VCaP (cell line): ENCODE results near the gene BHLHE41.

ENCODE experiments used
- H3K27ac ChIP-seq: fragments of 450-650 bp; 2 replicates; pipeline ENCODE4 v1.5.1; 2017
- TF ChIP-seq, protein P1 (sequence below): fragments of 450-650 bp; conservative IDR thresholded peaks from 2 replicates; pipeline ENCODE4 v1.5.1; 2017; ENCODE audit warnings: mild to moderate bottlenecking, moderate library complexity

The BHLHE41 gene

DNA sequence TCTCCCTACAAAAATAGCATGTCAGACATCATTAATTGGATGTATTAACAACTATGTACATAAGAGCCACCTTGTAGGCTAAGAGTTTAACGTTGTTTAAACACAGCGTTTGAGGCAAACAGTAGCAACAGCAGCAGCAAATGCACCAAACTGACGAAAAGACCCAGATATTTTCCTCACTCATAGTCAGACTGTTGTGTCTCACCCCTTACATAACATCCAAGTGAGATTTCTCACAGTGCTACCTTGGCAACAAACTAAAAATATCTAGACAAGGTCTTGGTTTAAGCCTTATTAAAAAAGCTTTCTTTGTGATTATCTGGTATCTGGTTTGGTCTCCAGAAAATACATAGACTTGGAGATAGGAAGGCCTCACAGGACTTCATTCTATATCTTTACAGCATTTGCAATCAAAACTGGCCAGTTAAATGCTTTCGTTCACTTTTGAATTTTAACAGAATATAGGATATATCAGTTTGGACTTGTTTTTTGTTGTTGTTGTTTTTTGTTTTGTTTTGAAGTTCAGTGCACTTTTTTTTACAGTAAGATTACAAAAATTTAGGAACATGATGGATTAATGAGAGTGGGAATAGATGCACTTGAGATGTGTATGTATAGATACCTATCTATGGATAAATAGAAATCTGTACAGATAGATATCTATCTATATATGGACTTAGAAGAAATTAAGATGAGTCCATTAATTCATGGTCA lies 4.1 kb downstream of the BHLHE41 start:
- TF ChIP-seq, protein P1, sequence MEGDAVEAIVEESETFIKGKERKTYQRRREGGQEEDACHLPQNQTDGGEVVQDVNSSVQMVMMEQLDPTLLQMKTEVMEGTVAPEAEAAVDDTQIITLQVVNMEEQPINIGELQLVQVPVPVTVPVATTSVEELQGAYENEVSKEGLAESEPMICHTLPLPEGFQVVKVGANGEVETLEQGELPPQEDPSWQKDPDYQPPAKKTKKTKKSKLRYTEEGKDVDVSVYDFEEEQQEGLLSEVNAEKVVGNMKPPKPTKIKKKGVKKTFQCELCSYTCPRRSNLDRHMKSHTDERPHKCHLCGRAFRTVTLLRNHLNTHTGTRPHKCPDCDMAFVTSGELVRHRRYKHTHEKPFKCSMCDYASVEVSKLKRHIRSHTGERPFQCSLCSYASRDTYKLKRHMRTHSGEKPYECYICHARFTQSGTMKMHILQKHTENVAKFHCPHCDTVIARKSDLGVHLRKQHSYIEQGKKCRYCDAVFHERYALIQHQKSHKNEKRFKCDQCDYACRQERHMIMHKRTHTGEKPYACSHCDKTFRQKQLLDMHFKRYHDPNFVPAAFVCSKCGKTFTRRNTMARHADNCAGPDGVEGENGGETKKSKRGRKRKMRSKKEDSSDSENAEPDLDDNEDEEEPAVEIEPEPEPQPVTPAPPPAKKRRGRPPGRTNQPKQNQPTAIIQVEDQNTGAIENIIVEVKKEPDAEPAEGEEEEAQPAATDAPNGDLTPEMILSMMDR, result no peak
- peak overlapping the region; percentile 95; the same call in 1 of the 2 replicates for H3K27ac ChIP-seq

DNA sequence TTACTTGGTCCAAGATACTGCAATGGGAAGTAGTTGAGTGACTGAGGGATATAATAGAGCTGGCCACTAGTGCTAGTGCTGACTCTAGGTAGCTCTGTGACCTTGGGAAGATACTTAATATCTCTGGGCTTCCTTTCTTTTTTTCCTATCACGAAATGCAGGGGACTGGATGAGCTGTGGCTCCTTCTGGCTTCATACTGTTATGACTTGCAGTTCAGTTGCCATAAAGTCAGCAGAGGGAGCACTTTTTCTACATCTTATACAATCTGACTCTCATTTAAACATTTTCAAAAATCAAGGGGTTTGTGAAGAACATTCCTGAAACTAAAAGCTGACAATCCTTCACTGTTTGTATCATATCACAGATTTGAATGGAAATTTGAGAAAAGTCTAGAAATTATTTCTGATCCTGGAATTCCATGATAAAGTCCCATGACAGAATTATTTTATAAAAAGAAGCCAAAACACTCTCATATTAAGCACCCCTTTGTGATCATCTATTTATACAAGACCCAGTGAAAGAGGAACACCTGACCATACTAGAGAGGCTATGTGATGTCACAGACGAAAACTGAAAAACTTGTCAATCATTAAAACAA lies 5.3 kb downstream of the BHLHE41 start:
- TF ChIP-seq, protein P1, result peak; percentile 80
- no peak overlapping the region for H3K27ac ChIP-seq

DNA sequence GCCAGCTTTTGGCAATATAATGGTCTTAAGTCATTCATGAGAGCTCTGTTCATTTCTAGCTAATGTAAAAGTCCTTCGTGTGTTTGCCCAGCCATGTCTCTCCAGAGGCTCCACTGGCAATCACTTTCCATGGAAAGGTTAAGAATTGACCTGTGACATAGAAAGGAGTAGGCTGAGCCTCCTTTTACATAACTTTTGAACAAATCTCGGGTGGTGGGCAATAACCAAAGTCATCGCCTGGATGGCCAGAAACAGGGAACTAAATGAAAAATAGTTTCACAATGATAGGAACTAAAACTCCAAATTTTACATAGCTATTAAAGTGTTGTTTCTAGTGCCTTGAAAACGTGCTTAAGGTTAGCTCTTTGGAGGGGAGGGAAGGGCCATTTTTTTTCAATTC lies 6.5 kb downstream of the BHLHE41 start:
- H3K27ac ChIP-seq, result no peak overlapping the region
- TF ChIP-seq, protein P1, result no peak

DNA sequence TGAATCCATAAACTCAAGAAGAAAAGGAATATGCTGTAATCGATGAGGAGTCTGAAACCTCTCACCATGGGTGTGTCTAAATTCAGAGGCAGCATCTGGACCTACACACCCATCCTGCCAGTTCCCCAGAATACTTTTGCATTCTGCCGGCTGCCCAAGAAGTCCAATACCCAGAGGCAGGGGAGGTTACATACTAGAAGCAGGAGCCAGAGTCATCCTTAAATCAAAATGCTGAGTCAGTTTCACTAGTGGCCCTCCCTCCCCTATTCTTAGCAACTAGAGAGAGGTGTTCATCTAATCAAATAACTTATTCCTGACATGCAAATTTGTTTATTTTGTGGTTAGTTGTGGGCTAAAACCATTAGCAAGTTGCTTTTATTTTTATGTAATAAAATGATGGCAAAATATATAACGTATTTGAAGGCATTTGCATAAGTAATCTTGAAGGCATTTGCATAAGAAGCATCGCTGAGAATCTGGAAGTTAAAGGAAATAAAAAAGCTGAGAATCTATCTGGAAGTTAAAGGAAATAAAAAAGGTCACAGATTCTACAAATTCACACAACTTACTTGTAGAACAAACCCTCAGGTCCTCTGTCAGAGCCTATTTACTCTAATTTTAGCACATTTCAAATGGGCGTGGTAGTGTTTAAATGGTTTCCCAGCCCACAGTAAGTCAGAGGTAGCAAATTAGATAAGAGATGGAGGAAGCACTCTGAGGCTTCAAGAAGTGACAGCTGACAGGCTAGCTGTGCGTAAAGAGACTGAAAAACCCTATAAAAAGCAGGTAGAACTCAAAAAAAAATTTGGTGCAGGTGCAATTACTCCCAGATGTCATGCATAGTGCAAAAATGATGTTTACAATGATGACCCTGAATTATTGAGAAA lies 7.8 kb downstream of the BHLHE41 start:
- TF ChIP-seq, protein P1, result no peak

DNA sequence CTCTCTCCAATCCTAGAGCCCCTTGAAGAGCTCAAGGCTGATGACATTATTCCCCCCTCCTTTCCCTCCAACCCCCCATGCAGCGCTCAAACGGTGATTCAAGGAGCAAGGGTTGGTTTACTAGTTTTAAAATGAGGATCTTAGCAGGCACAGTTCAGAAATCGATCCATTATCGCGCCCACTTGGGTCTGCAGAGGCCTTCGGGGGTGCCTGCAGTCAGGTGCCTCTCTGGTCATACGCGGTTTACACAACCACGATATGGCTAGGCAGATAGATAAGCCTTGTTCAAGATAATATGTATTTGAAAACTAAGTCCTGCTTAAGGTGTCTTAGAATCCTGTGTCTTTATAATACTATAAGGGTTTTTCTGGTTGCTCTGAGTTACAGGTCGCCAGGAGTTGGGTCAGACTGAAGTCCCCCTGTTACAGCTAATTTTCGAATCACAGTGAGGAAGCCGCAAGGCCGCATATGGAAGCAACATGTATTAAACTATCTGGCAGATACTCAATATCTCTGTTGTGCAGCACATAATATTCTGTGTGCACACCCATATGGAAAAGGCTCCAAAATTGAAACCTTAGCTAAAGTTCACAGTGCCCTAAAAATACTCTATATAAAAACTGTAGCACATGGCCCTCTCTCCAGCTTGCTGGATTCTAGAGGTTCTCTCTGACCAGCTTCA lies 10.0 kb downstream of the BHLHE41 start:
- TF ChIP-seq, protein P1, result no peak
- peak overlapping the region; percentile 92 for H3K27ac ChIP-seq

More for the DNA sequence above, 7.8 kb downstream of the BHLHE41 start:
- no peak overlapping the region for H3K27ac ChIP-seq

DNA sequence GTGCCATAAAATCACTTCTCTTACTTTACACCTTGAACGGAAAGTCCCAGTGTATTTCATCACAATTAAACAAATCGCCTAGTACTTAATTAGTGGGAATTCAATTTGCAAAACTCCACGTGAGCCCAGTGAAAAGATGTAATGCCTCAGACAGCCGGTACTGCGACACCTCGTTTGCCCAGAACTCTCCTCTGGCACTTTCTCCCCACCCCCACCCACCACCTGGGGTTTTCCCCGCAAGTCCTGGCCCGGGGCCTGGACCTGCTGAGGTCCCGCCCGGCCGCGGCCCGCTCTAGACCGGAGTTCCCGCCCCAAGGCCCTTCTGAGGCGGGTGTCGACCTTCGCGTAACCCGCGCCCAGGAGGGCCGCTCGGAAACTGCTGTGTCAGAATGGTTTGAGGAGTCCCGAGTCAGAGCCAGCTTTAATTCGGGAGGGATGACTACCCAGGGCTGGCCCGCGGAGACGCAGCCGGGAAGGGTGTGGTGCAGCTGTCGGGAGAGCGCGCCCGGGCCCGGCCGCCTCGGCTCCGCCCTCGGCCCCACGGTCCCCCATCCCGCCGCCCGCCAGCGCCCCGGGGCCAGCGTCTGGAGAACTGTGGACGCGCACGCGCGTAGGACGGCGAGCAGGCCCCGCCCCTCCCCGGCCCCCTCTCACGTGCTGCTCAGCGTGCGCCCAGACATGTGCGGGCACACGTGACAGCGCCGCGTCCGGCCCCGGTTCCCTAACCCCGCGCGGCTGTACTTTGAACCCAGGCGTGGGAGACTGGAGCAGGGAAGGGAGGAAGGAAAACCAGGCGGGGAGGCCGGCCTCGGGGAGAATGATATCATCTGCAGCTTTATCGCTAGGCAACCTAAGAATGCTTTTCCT lies 10.8 kb downstream of the BHLHE41 start:
- TF ChIP-seq, protein P1, result peak; percentile 59
- peak overlapping the region; percentile 92 for H3K27ac ChIP-seq
